HepG2 (cell line): ENCODE data around the gene BAHCC1. TPM values are rescaled to one million over a fixed set of nuclear protein-coding genes. Genes with fewer than 3 reads are reported as not detected.

Source experiments
- ARNTL ChIP-seq: sonication (generic); formaldehyde crosslinking; IDR thresholded peaks from 2 replicates; pipeline ENCODE4 v1.4.0; 2020; ENCODE audit warnings: mild to moderate bottlenecking, missing genetic modification reagents
- CAMTA2 ChIP-seq: sonication (generic); formaldehyde crosslinking; IDR thresholded peaks from 2 replicates; pipeline ENCODE4 v1.4.0; 2020; ENCODE audit warnings: mild to moderate bottlenecking, missing genetic modification reagents, borderline replicate concordance
- DNMT1 ChIP-seq: sonication (generic); formaldehyde crosslinking; IDR thresholded peaks from 2 replicates; pipeline ENCODE4 v1.5.1; 2020; ENCODE audit warnings: mild to moderate bottlenecking, missing genetic modification reagents
- FOXO1 ChIP-seq: sonication (generic); formaldehyde crosslinking; IDR thresholded peaks from 2 replicates; pipeline ENCODE4 v1.4.0; 2020; ENCODE audit warnings: missing genetic modification reagents
- HNRNPUL1 ChIP-seq: fragments of 200-400 bp; formaldehyde crosslinking; IDR thresholded peaks from 2 replicates; pipeline ENCODE4 v1.6.1; 2017; ENCODE audit warnings: low read depth, mild to moderate bottlenecking, low read length, moderate library complexity
- SETDB1 ChIP-seq: sonication (generic); formaldehyde crosslinking; IDR thresholded peaks from 2 replicates; pipeline ENCODE4 v1.5.1; 2020; ENCODE audit warnings: missing genetic modification reagents, mild to moderate bottlenecking, borderline replicate concordance
- ZBTB8A ChIP-seq: sonication (generic); formaldehyde crosslinking; IDR thresholded peaks from 2 replicates; pipeline ENCODE4 v1.4.0; 2020; ENCODE audit warnings: mild to moderate bottlenecking, low read depth, missing genetic modification reagents, borderline replicate concordance
- ZNF232 ChIP-seq: sonication (generic); formaldehyde crosslinking; IDR thresholded peaks from 2 replicates; pipeline ENCODE4 v1.4.0; 2020; ENCODE audit warnings: missing genetic modification reagents, borderline replicate concordance
- ZNF33B ChIP-seq: sonication (generic); formaldehyde crosslinking; IDR thresholded peaks from 2 replicates; pipeline ENCODE4 v1.5.1; 2020; ENCODE audit warnings: mild to moderate bottlenecking, missing genetic modification reagents
- ZNF773 ChIP-seq: sonication (generic); formaldehyde crosslinking; IDR thresholded peaks from 2 replicates; pipeline ENCODE4 v1.4.0; 2020; ENCODE audit warnings: missing genetic modification reagents, borderline replicate concordance
- polyA plus RNA-seq, 8 experiments: library from polyadenylated mRNA; depleted of rRNA in 3 of 8; stranded (reverse) in 7 of 8; unstranded in 1 of 8; fragments of >200 nt; fragmentation: Illumina TruSeq in 4 of 8; extraction: Trizol in 4 of 8; gene quantifications; 2 replicates each; pipeline versions ENCODE4 v1.2.1 to v1.2.3, GENCODE V29; 2011 to 2016; ENCODE audit warnings: low read depth in 4 of 8, missing spikeins in 1 of 8, mixed read lengths in 1 of 8; ENCODE audit not compliant: insufficient read depth in 1 of 8
- total RNA-seq, 5 experiments: library from RNA; depleted of rRNA; stranded (reverse); fragments of >200 nt; fragmentation: Illumina TruSeq; extraction: Trizol; gene quantifications; 2 replicates each; pipeline ENCODE4 v1.2.3, GENCODE V29; 2016; ENCODE audit warnings: low read depth in 1 of 5
- TF ChIP-seq, protein P1 (sequence below): sonication (generic); formaldehyde crosslinking; IDR thresholded peaks from 2 replicates; pipeline ENCODE4 v1.5.1; 2020; ENCODE audit warnings: missing genetic modification reagents, mild to moderate bottlenecking, borderline replicate concordance
- TF ChIP-seq, protein P2 (sequence below): sonication (generic); formaldehyde crosslinking; IDR thresholded peaks from 2 replicates; pipeline ENCODE4 v1.8.1; 2023; ENCODE audit warnings: missing genetic modification reagents, mild to moderate bottlenecking, borderline replicate concordance
- TF ChIP-seq, protein P3 (sequence below): sonication (generic); formaldehyde crosslinking; IDR thresholded peaks from 2 replicates; pipeline ENCODE4 v1.4.0; 2020; ENCODE audit warnings: missing genetic modification reagents, borderline replicate concordance
- TF ChIP-seq, protein P4 (sequence below): IDR thresholded peaks from 2 replicates; pipeline ENCODE4 v1.6.1; 2016; ENCODE audit warnings: low read depth, borderline replicate concordance
- TF ChIP-seq, protein P5 (sequence below): sonication (generic); formaldehyde crosslinking; IDR thresholded peaks from 2 replicates; pipeline ENCODE4 v1.4.0; 2020; ENCODE audit warnings: missing genetic modification reagents
- TF ChIP-seq, protein P6 (sequence below): sonication (generic); formaldehyde crosslinking; IDR thresholded peaks from 2 replicates; pipeline ENCODE4 v1.5.0; 2020; ENCODE audit warnings: missing genetic modification reagents
- TF ChIP-seq, protein P7 (sequence below): sonication (generic); formaldehyde crosslinking; conservative IDR thresholded peaks from 2 replicates; pipeline ENCODE4 v1.4.0; 2020; ENCODE audit warnings: missing genetic modification reagents

BAHCC1 gene
- total and polyA plus RNA-seq, 2 of the 13 experiments (the other 11 are each of a cell fraction or from before 2014, with no cell fraction given): 1.4 to 1.7 TPM

DNA sequence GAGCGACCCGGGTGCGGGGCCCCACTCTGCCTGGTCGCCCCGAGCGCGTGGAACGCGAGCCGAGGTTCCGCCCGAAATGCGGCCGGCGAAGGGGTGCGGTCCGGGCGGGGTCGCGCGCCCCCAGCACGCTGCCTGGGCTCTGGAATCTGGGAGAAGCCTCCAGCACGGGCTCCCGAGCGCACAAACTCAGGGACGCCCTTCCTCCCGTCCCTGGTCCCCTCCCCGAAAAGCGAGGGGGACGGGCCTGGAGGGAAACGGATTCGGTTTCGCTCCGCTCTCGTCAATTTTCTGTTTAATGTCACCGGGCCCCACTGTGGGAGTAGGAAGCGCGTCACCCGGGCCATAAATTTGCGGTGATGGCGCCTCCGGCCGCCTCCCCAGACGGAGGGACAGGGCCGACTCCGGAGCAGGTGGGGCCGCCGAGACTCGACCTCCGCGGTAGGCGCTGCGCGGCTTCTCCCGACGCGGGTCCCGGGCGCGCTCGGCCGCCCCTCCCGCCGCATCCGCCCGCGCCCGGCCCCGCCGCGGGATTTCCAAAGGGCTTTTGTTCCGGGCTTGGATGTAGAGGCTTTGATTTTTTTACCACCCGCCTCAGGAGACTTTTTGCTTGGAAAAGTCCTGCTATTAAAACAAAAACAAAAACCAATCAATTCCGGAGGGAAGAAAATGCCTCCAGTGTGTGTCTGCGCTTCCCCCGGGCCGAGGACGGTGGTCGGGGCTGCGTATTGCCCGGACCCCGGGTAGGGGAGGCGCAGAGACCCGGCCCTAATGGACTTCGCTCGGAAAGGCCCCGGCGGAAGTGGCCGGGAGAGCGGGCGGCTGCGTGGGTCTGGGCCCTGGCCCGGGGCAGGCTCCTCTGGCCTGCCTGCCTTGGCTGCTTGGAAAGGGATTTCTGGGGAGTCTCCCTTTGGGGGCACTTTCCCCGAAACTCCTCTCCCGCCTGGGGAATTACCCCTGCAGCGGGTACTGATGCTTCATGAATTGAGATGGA is 7.9 kb upstream of the BAHCC1 start (continued):
- TF ChIP-seq, protein P1, sequence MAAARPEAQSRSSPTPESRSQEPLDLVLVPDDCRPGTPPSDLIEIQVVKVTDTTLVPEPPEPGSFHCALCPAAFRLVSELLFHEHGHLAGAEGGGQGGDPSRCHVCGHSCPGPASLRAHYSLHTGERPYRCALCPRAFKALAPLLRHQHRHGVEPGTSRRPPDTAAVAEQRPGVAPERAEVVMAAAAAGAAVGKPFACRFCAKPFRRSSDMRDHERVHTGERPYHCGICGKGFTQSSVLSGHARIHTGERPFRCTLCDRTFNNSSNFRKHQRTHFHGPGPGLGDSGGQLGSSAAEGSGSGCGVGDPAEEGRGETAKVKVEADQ (CRISPR knock-in tag): no peak
- TF ChIP-seq CAMTA2: no peak
- no peak for TF ChIP-seq ZNF773 (CRISPR knock-in tag)
- TF ChIP-seq ZNF33B (CRISPR knock-in tag): no peak
- TF ChIP-seq DNMT1 (CRISPR knock-in tag): no peak
- TF ChIP-seq, protein P2, sequence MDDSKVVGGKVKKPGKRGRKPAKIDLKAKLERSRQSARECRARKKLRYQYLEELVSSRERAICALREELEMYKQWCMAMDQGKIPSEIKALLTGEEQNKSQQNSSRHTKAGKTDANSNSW (CRISPR knock-in tag): no peak
- TF ChIP-seq, protein P3, sequence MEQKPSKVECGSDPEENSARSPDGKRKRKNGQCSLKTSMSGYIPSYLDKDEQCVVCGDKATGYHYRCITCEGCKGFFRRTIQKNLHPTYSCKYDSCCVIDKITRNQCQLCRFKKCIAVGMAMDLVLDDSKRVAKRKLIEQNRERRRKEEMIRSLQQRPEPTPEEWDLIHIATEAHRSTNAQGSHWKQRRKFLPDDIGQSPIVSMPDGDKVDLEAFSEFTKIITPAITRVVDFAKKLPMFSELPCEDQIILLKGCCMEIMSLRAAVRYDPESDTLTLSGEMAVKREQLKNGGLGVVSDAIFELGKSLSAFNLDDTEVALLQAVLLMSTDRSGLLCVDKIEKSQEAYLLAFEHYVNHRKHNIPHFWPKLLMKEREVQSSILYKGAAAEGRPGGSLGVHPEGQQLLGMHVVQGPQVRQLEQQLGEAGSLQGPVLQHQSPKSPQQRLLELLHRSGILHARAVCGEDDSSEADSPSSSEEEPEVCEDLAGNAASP (CRISPR knock-in tag): no peak
- TF ChIP-seq, protein P4, sequence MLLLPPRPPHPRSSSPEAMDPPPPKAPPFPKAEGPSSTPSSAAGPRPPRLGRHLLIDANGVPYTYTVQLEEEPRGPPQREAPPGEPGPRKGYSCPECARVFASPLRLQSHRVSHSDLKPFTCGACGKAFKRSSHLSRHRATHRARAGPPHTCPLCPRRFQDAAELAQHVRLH (CRISPR knock-in tag): no peak
- no peak for TF ChIP-seq HNRNPUL1
- no peak for TF ChIP-seq FOXO1 (CRISPR knock-in tag)
- TF ChIP-seq, protein P5, sequence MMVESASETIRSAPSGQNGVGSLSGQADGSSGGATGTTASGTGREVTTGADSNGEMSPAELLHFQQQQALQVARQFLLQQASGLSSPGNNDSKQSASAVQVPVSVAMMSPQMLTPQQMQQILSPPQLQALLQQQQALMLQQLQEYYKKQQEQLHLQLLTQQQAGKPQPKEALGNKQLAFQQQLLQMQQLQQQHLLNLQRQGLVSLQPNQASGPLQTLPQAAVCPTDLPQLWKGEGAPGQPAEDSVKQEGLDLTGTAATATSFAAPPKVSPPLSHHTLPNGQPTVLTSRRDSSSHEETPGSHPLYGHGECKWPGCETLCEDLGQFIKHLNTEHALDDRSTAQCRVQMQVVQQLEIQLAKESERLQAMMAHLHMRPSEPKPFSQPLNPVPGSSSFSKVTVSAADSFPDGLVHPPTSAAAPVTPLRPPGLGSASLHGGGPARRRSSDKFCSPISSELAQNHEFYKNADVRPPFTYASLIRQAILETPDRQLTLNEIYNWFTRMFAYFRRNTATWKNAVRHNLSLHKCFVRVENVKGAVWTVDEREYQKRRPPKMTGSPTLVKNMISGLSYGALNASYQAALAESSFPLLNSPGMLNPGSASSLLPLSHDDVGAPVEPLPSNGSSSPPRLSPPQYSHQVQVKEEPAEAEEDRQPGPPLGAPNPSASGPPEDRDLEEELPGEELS: no peak
- TF ChIP-seq, protein P6, sequence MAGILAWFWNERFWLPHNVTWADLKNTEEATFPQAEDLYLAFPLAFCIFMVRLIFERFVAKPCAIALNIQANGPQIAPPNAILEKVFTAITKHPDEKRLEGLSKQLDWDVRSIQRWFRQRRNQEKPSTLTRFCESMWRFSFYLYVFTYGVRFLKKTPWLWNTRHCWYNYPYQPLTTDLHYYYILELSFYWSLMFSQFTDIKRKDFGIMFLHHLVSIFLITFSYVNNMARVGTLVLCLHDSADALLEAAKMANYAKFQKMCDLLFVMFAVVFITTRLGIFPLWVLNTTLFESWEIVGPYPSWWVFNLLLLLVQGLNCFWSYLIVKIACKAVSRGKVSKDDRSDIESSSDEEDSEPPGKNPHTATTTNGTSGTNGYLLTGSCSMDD (CRISPR knock-in tag): 0 out of 2 replicates have a peak, but pooled peaks have one; percentile 27
- TF ChIP-seq ZBTB8A (CRISPR knock-in tag): no peak
- TF ChIP-seq, protein P7, sequence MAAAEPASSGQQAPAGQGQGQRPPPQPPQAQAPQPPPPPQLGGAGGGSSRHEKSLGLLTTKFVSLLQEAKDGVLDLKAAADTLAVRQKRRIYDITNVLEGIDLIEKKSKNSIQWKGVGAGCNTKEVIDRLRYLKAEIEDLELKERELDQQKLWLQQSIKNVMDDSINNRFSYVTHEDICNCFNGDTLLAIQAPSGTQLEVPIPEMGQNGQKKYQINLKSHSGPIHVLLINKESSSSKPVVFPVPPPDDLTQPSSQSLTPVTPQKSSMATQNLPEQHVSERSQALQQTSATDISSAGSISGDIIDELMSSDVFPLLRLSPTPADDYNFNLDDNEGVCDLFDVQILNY (CRISPR knock-in tag): no peak
- no peak for TF ChIP-seq ZNF232 (CRISPR knock-in tag)
- TF ChIP-seq ARNTL (CRISPR knock-in tag): no peak
- no peak for TF ChIP-seq SETDB1
